Mesenchymal stem cell (in vitro differentiated cells and primary cell): ENCODE data around the gene PAPOLB.

Source experiments
- DNase-seq: peaks from one replicate; pipeline ENCODE4 v3.0.0-alpha.2; 2013
- H2AFZ ChIP-seq: one replicate; pipeline ENCODE4 v1.6.1; 2013; ENCODE audit warnings: low read depth, mild to moderate bottlenecking, control low read depth, inconsistent platforms, low read length, moderate library complexity
- H2AK5ac ChIP-seq: 2 replicates; pipeline ENCODE4 v1.6.1; 2013; ENCODE audit warnings: low read length, moderate library complexity, mild to moderate bottlenecking, inconsistent platforms; ENCODE audit not compliant: severe bottlenecking
- H2BK120ac ChIP-seq: one replicate; pipeline ENCODE4 v1.6.1; 2013; ENCODE audit warnings: low read depth, mild to moderate bottlenecking, inconsistent platforms, low read length, moderate library complexity
- H2BK12ac ChIP-seq, 2 experiments: one replicate each; pipeline ENCODE4 v1.6.1; 2013; ENCODE audit warnings: inconsistent platforms in 2 of 2, low read length in 2 of 2, mild to moderate bottlenecking in 2 of 2, moderate library complexity in 2 of 2, control low read depth in 1 of 2
- H2BK15ac ChIP-seq: one replicate; pipeline ENCODE4 v1.6.1; 2013; ENCODE audit warnings: mild to moderate bottlenecking, low read depth, inconsistent platforms; ENCODE audit not compliant: poor library complexity, severe bottlenecking
- H2BK5ac ChIP-seq: 2 replicates; pipeline ENCODE4 v1.6.1; 2013; ENCODE audit warnings: low read depth, mild to moderate bottlenecking, low read length, control low read depth, inconsistent platforms; ENCODE audit not compliant: poor library complexity, severe bottlenecking
- H3K14ac ChIP-seq, 2 experiments: one replicate each; pipeline ENCODE4 v1.6.1; 2013; ENCODE audit warnings: inconsistent platforms in 2 of 2, low read length in 2 of 2, control low read depth in 1 of 2, mild to moderate bottlenecking in 1 of 2, moderate library complexity in 1 of 2
- H3K18ac ChIP-seq, 2 experiments: one replicate each; pipeline ENCODE4 v1.6.1; 2013; ENCODE audit warnings: inconsistent platforms in 2 of 2, low read length in 2 of 2, control low read depth in 1 of 2, low read depth in 1 of 2, mild to moderate bottlenecking in 1 of 2
- H3K23ac ChIP-seq, 2 experiments: one replicate each; pipeline ENCODE4 v1.6.1; 2013; ENCODE audit warnings: inconsistent platforms in 2 of 2, low read length in 2 of 2, mild to moderate bottlenecking in 2 of 2, moderate library complexity in 2 of 2, control low read depth in 1 of 2
- H3K27ac ChIP-seq: 2 replicates; pipeline ENCODE4 v1.5.1; 2013; ENCODE audit warnings: mild to moderate bottlenecking, moderate library complexity, low read length, control low read depth, inconsistent platforms; ENCODE audit not compliant: poor library complexity, severe bottlenecking
- H3K27me3 ChIP-seq, 2 experiments: 2 replicates each; pipeline versions ENCODE4 v1.6.1 to v1.7.0; 2013; ENCODE audit warnings: low read length in 2 of 2, mild to moderate bottlenecking in 2 of 2, moderate library complexity in 2 of 2, control low read depth in 1 of 2, inconsistent platforms in 1 of 2; ENCODE audit not compliant: control insufficient read depth in 1 of 2, insufficient read depth in 1 of 2
- H3K36me3 ChIP-seq, 2 experiments: 2 replicates each; pipeline versions ENCODE4 v1.6.1 to v1.7.0; 2013; ENCODE audit warnings: low read length in 2 of 2, control low read depth in 1 of 2, inconsistent platforms in 1 of 2, low read depth in 1 of 2, mild to moderate bottlenecking in 1 of 2; ENCODE audit not compliant: insufficient read depth in 2 of 2, control insufficient read depth in 1 of 2
- H3K4ac ChIP-seq, 2 experiments: one replicate each; pipeline ENCODE4 v1.6.1; 2013; ENCODE audit warnings: inconsistent platforms in 2 of 2, low read length in 2 of 2, mild to moderate bottlenecking in 2 of 2, moderate library complexity in 2 of 2, control low read depth in 1 of 2, low read depth in 1 of 2
- H3K4me1 ChIP-seq: 2 replicates; pipeline ENCODE4 v1.6.1; 2013; ENCODE audit warnings: low read depth, low read length, control low read depth; ENCODE audit not compliant: control insufficient read depth, insufficient read depth
- H3K4me2 ChIP-seq: 2 replicates; pipeline ENCODE4 v1.6.1; 2013; ENCODE audit warnings: low read length, mild to moderate bottlenecking, inconsistent platforms; ENCODE audit not compliant: poor library complexity, severe bottlenecking
- H3K4me3 ChIP-seq, 2 experiments: 2 replicates each; pipeline versions ENCODE4 v1.5.1 to v1.7.0; 2013; ENCODE audit warnings: low read length in 2 of 2, mild to moderate bottlenecking in 2 of 2, control low read depth in 1 of 2, low read depth in 1 of 2; ENCODE audit not compliant: insufficient read depth in 1 of 2
- H3K79me1 ChIP-seq: replicated peaks from 2 replicates; pipeline ENCODE4 v1.6.1; 2013; ENCODE audit warnings: mild to moderate bottlenecking, control low read depth, low read length, inconsistent platforms; ENCODE audit not compliant: poor library complexity, severe bottlenecking
- H3K9ac ChIP-seq: 2 replicates; pipeline ENCODE4 v1.7.0; 2013; ENCODE audit warnings: mild to moderate bottlenecking, low read length, moderate library complexity
- H3K9me3 ChIP-seq: 2 replicates; pipeline ENCODE4 v1.7.0; 2013; ENCODE audit warnings: mild to moderate bottlenecking, low read length; ENCODE audit not compliant: control insufficient read depth
- H4K8ac ChIP-seq: one replicate; pipeline ENCODE4 v1.6.1; 2013; ENCODE audit warnings: inconsistent platforms, mild to moderate bottlenecking, low read length, moderate library complexity
- H4K91ac ChIP-seq: one replicate; pipeline ENCODE4 v1.6.1; 2013; ENCODE audit warnings: mild to moderate bottlenecking, low read length, inconsistent platforms
- WGBS: methylation state at CpG from one replicate; pipeline ENCODE4 v1.1.7; 2013; ENCODE audit warnings: mixed read lengths; 5-methylcytosine and 5-hydroxymethylcytosine counted together

Gene PAPOLB

GRCh38 chr7:4871930-4872675 lies 10.3 kb upstream of the PAPOLB start:
- Histone ChIP-seq H2BK5ac (no peak overlapping the region), H3K4me3 (no peak overlapping the region), H3K27ac (no peak overlapping the region), H2BK120ac (no peak overlapping the region), H3K36me3 (no peaks in the 10 kb centered on the region), H3K4me2 (no peak overlapping the region), H3K79me1 (no peaks in the 10 kb centered on the region), H3K9ac (no peak overlapping the region), H4K8ac (no peak overlapping the region), H3K14ac (no peak overlapping the region), H3K27me3 (no peaks in the 10 kb centered on the region), H2BK15ac (no peak overlapping the region), H3K4me1 (peaks cover 16% of the 10 kb centered on the region), H2AFZ (no peak overlapping the region), H3K18ac (no peak overlapping the region), H4K91ac (no peak overlapping the region), H3K23ac (no peak overlapping the region), H2AK5ac (no peak overlapping the region), H3K4ac (no peak overlapping the region), H2BK12ac (no peak overlapping the region), H3K9me3 (no peaks in the 10 kb centered on the region)
- DNase-seq: peak; percentile 18
- 37% methylated on average over 16 of the region's 19 CpGs for WGBS

- Histone ChIP-seq H3K23ac (no peak overlapping the region), H3K4me2 (peak overlapping the region; percentile 47), H3K14ac (no peak overlapping the region), H2AFZ (no peak overlapping the region), H2BK5ac (no peak overlapping the region), H3K36me3 (no peaks in the 10 kb centered on the region), H2BK120ac (no peak overlapping the region), H2BK15ac (no peak overlapping the region), H3K4me1 (peaks cover 16% of the 10 kb centered on the region), H3K18ac (peak overlapping the region in 1 of 2 experiments; percentile 41), H4K91ac (no peak overlapping the region), H3K9ac (no peak overlapping the region), H2AK5ac (no peak overlapping the region), H2BK12ac (no peak overlapping the region), H3K79me1 (no peaks in the 10 kb centered on the region), H4K8ac (peak overlapping the region; percentile 19), H3K4me3 (no peak overlapping the region), H3K9me3 (no peaks in the 10 kb centered on the region), H3K27me3 (no peaks in the 10 kb centered on the region), H3K27ac (no peak overlapping the region), H3K4ac (no peak overlapping the region)
- 71% methylated on average over 23 of the region's 23 CpGs for WGBS
- DNase-seq: peak; percentile 31
Observed at GRCh38 chr7:4871056-4871680, 9.3 kb upstream of the PAPOLB start.

- H3K23ac ChIP-seq: no peak overlapping the region
- peaks cover 10% of the 10 kb centered on the region for H3K9me3 ChIP-seq
- no peak for DNase-seq
- no peak overlapping the region for H3K18ac ChIP-seq
- H3K9ac ChIP-seq: no peak overlapping the region
- H3K27ac ChIP-seq: no peak overlapping the region
- H2BK15ac ChIP-seq: no peak overlapping the region
- H2AFZ ChIP-seq: no peak overlapping the region
- H3K79me1 ChIP-seq: no peaks in the 10 kb centered on the region
- H4K91ac ChIP-seq: no peak overlapping the region
- peaks cover 0 to 10% of the 10 kb centered on the region in 2 experiments for H3K27me3 ChIP-seq
- H2AK5ac ChIP-seq: no peak overlapping the region
- no peak overlapping the region for H2BK12ac ChIP-seq
- H3K4ac ChIP-seq: no peak overlapping the region
- no peak overlapping the region for H2BK120ac ChIP-seq
- no peak overlapping the region for H3K14ac ChIP-seq
- no peak overlapping the region for H2BK5ac ChIP-seq
- H3K4me3 ChIP-seq: no peak overlapping the region
- no peak overlapping the region for H4K8ac ChIP-seq
- no peak overlapping the region for H3K4me2 ChIP-seq
- WGBS: 83% methylated on average over 3 of the region's 5 CpGs
- H3K4me1 ChIP-seq: peaks cover 16% of the 10 kb centered on the region
- H3K36me3 ChIP-seq: no peaks in the 10 kb centered on the region
Observed at GRCh38 chr7:4868493-4868892, 6.7 kb upstream of the PAPOLB start.
